HG03469 (cell line): ENCODE data around the gene WDR62.
A peak's percentile ranks its signal among the peaks of the same experiment; 100 is the strongest.

Experiments used
- ATAC-seq: cut with Tn5 transposase; IDR thresholded peaks from one replicate; pipeline ENCODE4 v1.9.1; 2021; ENCODE audit warnings: mild to moderate bottlenecking, moderate library complexity, moderate number of reproducible peaks; ENCODE audit not compliant: unreplicated experiment

Gene WDR62

DNA sequence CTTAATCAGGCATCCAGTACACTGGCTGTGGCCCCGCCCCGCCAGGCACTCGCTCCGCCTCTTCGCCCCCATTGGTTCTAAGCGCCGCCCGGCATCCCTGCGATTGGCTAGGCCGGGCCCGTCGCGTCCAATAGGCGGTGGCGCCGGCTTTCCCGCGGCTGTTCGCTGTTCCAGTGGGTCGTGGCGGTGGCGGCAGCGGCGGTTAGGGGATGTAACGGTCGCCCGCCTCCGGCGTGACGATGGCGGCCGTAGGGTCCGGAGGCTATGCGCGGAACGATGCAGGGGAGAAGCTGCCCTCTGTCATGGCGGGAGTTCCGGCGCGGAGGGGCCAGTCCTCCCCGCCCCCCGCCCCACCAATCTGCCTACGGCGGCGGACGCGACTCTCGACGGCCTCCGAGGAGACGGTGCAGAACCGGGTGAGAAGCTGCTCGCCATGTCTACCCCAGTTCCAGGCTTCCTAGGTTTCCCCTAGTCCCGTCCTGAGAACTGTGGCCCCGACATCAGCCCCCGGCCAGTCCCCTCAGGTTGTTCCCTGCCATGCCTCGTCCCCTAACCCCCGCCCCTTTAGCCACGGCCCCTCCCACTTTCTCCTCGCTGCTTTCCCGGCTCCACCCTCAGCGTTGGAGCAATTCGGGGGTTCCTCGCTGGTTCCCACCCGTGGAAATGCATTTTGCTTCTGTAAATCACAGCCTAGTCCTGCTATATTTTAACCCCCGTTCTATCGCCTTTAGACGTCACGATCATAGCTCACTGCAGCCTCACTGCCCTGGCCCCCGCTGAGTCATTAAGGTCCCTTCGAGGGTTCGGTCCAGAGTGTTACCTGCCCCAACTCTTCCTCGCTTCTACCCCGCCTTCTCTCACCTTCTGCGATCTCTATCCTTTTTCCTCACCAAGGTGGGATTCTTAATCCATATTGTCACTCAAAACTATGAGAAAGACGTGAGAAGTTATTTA lies at the start of gene WDR62:
Gene WDR62 (plus strand): TSS at position 165 of the 954 bp plus-strand sequence. CDS start 75 bp downstream, at position 240.
- peak; percentile 59 for ATAC-seq

DNA sequence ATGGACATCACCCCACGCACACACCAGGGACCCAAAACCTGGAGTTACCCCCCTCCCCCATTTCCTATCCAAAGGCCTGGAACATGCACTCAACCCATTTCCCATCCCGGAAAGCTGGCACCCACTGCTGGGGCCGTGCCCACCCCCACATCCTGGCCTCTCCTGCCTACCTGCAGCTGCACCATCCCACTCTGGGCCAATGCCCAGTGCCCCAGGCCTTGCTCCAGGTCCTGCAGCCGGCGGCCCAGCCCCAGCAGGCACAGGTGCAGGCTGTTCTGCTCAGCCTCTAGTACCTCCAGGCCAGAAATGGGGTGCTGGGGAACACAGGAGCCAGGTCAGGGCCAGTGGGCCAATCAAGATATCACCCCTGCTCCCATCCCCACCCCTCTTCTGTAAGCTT lies 47.7 kb upstream of the WDR62 start:
- no peak for ATAC-seq

DNA sequence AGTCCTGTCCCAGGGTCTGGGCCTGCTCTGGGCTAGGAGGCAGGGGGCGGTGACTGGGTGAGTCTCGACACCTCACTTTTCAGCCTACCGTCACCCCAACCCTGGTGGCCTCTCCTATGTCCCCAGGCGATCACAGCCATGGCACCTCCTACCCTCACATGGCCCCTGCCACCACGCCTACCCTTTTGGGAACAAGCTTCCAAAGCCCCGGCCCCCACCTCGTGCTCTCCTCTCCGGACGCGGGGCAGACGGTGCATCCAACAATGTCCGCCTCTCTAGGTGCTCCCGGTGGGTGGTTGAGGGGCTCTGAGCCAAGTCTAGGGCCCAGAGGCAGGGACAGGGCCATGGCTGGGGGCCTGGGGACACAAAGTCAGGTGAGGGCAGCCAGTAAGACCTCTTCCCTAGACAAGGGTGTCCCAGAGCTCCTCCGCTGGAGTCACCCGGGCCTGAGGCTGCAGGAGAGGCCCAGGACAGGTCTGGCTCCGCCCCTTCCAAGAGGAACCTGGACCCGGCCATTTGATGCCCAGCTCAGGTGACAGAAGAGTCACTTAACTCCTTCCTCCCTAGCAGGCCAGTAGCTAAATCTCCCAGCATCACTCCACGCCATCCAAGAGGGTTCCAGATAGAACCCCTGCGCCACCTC lies 46.2 kb upstream of the WDR62 start, which contains the start of gene SYNE4:
Gene SYNE4 (minus strand): TSS at position 478 of the 643 bp plus-strand sequence. CDS start 132 bp downstream, at position 346.
- no peak for ATAC-seq

DNA sequence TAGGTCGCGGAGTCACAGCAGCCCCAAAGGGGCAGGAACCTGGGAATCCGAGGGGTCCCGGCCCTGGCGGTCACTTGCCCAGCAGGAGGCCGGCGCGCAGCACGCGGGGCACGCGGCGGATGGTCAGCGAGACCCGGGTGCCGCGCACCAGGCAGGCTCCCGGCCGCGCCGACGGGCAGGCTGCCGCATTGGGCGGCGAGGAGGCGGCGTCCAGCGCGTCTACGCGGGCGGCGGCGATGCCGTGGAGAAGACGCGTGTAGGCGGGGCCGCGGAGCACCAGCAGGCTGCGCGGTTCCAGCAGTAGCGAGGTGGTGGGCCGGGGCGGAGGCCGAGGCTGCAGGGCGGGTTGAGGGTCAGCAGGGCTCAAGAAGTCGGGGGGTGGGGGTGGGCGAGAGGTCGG lies 45.5 kb upstream of the WDR62 start:
- ATAC-seq: no peak

DNA sequence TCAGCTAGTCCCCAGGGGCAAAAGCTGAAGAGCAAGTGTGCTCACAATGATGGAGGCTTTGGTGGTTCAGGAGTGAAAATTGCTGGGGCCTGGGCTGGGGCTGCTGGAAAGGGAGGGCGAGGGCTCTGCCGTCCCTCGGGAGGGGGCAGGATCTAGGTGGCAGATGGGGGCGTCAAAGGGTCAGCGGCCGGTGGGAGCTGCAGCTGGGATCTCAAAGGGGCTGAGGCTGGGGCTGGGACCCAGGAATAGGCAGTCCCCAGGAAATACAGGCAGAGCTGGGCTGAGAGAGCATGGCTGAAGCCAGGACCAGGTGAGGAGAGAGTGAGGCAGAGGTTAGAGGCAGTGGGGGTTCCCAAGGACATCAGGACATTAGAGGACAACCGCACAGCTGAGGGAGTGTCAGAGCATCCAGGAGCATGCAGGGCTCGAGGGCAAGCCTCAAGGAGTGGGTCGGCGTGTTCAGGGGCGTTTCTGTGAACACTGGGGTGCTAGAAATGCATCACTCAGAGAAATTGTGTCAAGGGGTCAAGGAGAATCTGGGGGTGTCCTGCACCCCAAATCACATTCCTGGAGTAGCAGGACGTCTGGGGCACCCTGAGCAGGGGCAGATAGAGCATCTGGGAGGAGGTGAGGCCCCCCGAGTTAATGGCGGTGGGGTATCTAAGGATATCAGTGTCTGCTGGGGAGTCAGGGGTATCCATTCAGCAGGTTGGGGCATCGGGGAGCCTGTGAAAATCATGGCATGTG lies 44.9 kb upstream of the WDR62 start:
- no peak for ATAC-seq

DNA sequence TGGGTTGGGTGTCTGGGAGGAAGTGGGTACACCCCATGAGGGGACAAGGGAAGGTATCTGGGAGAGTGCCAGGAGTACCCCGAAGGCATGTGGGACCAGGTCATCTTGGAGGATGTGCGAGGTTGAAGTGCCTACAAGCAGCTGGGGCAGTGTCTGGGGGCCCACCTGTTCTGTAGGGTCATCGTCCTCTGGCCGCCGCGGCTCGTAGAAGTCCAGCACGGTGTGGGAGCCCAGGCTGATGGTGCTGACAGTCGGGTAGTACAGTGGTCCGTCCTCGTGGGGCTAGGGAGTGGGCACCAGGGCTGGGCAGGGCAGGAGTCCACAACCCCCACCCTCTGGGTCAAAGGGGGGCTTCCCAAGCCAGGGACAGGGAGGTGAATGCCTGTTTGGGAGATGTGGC lies 44.3 kb upstream of the WDR62 start:
- ATAC-seq: no peak

DNA sequence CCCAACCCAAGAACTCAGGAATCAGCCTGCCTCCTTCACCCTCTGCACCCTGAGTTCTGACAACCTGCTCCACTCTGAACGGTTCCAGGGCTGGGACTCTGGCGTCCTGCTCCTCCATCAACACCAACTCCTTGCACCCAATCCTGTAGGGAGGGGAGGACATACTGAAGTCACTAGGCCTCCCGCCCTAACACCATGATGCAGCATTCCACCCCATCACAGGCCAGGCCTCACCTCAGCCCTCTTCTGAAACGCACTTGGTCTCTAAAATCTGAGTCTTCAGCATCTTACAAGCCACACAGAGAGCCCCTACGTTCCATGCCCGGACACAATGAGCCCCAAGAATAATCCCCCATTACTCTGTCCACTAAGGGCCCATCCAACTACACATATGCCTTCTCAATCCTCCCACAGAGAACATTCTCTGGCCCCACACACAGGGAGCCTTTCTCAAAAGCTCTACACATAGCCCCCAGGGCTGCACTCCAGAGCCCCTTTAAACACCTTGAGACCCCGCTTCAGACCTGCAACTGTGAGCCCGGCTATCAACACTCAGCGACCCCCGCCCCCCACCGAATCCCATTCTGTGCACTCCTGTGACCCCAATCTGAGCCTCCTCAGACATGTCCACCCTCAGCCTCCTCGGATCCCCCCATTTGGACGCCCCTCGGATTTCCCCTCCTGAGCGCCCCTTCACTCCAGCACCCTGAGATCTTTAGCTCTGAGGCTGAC lies 41.3 kb upstream of the WDR62 start:
- ATAC-seq: no peak

DNA sequence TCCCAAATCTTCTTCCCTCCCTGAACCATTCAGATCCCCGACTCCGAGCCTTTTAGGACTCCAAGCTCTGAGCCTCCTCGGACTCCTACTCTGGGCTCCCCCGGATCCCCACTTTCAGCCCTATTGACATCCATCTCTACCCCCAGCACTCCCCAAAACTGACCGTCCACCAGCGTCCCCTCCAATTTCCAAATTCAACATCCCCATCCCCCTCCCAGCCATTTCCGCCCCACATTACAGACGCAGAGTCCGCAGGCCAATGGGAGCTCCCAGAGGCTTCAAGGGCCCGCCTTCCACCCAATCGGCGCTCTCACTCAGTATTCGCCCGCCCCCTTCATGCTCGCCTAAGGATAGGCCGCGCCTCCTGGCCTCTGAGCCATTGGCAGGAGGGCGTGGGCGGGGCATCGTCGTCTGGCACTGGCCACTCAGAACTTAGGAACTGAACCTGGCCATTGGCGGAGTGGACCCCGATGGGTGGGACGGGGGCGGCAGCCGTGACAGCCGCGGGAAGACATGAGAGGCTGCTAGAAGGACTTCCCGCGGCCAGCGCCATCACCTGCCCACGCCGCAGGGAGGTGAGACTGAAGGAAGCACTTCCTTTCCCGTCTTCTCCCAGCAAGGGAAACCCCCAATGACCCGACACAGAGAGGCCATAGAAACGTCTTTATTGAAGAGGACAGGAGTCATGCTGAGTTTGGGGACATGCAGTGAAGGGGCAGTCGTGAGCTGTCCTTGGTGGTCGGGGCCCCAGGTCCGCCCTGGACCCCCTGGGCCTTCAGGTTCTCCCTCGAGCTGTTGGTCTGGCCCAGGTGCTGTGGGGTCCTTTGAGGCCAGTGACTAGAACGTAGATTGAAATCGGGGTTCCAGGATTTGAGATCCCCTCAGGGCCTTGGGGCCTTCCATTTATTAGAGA lies 40.4 kb upstream of the WDR62 start, which contains the start of gene ALKBH6:
Gene ALKBH6 (minus strand): TSS at position 202 of the 913 bp plus-strand sequence. CDS start 816 bp downstream, outside the sequence.
- ATAC-seq: peak; percentile 88

DNA sequence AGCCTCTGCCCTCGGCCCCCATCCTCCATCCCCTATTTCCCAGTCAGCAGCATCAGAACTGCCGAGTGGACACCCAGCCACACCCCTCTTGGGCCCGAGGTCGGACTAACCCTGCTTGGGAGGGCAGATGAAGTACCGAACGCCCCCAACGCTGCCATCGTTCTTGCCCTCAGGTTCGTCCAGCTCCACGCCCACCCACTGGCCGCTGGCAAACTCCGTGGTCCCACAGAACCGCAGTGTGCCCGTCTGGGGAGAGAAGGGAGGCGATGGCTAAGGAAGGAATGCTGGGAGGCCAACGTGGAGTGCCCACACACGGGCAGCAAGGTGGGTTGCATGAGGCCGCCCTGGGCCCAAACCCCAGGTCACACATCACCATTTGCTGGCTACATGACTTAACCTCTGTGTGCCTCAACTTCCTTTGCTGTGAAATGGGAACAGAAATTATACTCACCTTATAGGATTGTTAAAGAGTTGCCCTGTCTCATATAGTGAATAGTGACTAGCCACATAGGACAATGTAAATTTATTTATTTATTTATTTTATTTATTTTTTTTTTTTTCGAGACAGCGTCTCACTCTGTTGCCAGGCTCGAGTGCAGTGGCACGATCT lies 35.5 kb upstream of the WDR62 start:
- no peak for ATAC-seq

DNA sequence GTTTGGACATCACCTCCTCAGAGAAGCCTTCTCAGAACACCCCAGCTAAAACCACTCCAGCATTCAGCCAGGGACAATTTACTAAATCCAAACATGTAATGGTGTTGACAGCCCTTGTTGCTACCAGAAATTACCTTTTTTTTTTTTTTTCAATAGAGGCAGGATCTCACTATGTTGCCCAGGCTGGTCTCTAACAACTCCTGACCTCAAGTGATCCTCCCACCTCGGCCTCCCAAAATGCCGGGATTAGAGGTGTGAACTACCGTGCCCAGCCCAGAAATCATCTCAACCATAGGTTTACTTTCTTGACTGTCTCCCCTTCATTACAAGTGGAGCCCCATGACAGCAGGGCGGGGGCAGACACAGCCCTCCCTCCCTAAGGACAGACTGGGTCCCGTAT lies 31.3 kb upstream of the WDR62 start:
- ATAC-seq: no peak

DNA sequence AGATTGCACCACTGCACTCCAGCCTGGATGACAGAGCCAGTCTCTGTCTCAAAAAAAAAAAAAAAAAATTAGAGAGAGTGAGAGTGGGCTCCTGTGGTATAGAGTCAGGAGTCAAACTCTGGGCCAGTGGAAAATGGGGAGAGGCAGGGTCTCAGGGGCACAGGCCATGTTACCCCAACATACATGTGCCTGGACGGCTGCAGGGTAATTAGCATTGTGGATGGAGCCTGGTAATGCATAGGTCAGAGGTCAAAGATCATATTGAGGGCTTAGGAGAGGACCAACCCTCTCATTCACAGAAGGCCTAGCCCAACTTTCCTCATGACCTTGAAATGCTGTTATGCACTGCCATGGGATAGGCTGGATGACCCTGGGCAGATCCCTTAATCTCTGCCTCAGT lies 29.2 kb upstream of the WDR62 start:
- no peak for ATAC-seq

DNA sequence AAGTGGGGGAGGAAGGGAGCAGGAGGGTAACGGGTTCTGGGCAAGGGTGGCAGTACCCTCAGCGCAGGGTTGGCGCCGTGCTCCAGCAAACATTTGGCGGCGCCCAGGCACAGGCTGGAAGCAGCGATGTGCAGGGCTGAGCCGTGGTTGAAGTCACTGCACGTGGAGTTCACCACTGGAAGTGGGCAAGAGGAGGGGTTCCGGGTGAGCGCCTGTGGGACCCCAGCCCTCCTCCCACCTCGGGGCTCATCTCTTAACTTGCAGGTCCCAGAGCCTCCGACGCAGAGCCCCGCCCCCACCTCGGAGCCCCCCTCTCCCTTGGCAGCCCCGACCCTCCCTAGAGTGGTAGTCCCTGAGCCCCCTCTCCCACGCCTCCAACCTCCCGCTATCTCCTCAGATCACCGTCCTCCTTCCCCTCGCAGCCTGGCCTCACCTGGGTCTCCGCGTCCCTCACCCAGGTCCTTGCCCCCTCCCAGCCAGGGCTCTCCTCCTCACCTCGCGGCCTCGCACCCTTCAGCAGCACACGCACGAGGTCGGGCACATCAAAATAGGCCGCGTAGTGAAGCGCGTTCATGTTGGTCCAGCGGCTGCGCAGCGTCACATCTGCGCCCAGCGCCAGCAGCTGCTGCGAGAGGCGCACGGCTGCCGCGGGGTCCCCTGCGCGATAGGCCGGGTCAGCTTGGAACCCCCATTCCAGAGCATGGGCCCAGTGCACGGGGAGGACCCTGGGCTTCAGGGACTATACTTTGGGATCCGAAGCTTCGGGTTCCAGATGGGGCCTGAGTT lies 28.4 kb upstream of the WDR62 start:
- no peak for ATAC-seq

DNA sequence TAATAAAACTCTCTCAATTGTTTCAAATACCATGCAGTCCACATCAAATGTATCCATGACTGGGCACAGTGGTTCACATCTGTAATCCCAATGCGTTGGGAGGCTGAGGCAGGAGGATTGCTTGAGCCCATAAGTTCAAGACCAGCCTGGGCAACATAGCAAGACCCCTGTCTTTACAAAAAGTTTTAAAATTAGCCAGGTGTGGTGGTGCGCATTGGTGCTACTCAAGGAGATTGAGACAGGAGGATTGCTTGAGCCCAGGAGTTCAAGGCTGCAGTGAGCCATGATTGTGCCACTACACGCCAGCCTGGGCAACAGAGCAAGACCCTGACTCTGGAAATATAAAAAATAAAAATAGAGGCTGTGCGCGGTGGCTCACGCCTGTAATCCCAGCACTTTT lies 27.0 kb upstream of the WDR62 start:
- no peak for ATAC-seq

DNA sequence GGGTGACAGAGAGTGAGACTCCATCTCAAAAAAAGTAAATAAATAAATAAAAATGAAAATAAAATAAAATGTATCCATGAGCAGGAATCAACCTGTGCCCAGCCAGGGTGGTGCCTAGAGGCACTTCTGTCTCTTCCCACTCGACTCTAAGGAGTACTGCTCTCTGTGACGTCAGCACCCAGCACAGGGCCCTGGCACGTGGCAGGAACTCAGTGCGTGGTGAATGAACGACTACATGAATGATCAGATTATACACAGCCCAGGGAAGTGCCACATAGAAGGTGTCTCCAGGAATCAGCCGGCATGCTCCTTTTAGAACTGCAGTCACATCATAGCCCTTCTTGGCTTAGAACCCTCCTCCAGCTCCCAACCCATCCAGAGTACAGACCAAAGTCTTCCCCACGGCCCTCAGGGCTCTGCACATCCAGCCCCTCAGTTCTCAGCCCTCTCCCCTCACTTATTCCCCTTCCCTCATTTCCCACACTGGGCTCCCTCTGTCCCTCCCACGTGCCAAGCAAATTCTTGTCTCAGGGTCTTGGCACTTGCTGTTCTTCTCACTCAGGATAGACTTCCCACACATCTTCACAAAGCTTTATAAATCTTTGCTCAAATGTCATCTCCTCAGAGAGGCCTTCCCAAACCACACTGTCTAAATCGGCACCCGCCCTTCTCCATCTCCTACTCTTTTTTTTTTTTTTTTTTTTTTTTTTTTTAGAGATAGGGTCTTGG lies 26.2 kb upstream of the WDR62 start:
- no peak for ATAC-seq

DNA sequence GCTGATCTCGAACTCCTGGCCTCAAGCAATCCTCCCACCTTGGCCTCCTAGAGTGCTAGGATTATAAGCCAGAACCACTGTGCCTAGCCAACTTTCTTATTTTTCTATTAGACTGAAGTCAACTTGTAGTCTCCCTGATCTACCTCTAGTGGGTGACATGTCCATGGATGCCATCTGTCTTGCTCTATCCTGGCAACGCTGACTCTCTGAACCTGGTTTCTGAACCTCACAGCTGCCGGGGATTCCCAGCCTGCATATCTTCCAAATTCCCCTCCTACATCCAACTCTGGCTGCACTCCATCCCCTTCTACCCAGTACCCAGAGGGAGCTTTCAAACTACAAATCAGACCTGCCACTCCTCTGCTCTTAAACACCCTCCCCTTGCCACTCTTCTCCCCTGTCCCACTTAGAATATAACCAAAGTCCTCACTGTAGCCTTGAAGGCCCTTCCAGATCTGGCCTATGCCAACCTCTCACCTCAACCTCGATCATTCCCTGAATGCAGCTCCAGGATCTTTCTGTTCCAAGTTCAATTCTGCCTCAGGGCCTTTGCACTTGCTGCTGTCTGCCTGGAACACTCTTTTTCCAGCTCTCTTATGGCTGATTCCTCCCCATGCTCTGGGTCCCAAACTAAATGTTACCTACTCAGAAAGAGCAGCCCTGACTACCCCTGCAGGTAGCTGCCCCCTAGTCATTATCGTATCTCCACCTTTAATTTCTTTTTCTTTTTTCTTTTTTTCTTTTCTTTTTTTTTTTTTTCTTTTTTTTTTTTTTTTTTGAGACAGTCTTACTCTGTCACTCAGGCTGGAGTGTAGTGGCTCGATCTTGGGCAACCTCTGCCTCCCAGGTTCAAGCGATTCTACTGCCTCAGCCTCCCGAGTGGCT lies 24.2 kb upstream of the WDR62 start:
- no peak for ATAC-seq

DNA sequence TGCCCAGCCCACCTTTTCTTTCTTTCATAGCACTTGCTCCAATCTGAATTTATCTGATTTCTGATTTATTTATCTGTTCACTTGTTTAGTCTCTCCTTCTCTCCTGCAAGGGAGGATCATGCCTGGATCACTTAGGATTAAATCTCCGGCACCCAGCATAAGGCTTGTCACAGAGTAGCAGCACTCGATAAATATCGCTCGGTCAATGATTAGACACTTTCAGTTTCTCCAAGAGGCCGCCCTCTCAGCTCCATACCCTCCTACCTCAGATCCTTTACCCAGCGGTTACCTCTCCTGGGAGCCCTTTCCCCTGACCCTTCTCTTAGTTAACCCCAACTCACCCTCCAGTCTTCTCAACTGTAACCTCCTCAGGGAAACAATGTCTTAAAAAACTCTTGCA lies 23.4 kb upstream of the WDR62 start:
- ATAC-seq: no peak
